SK-N-SH (cell line): ENCODE results near the gene TRIM15. TPM values are rescaled to one million over a fixed set of nuclear protein-coding genes. Genes with fewer than 3 reads are reported as not detected.

Source experiments
- CTCF ChIA-PET: fragments of 300-600, 350-600 bp; formaldehyde crosslinking; extraction: SDS; loops from one replicate; lab custom pipeline; 2021; lab: Yijun Ruan, JAX
- POLR2A ChIA-PET: fragments of 350-600 bp; sonication (Branson Sonifier 250); formaldehyde crosslinking; extraction: SDS; loops from one replicate; lab custom pipeline; 2020; ENCODE audit warnings: antibody characterized with exemption, inconsistent platforms; lab: Yijun Ruan, JAX
- DNase-seq: peaks from one replicate; pipeline ENCODE4 v3.0.0; 2012
- H2AFZ ChIP-seq: fragments of 200-600 bp; sonication (generic); 2 replicates; pipeline ENCODE4 v1.8.1; 2016; ENCODE audit warnings: antibody characterized with exemption, mild to moderate bottlenecking, low read depth
- H3F3A ChIP-seq: fragments of 200-600 bp; sonication (generic); replicated peaks from 2 replicates; pipeline ENCODE3; 2016; ENCODE audit warnings: antibody characterized with exemption, mild to moderate bottlenecking; ENCODE audit not compliant: insufficient read depth
- H3K27ac ChIP-seq, 2 experiments: fragments of 200-500 bp in 1 of 2; fragments of 200-600 bp in 1 of 2; sonication (Bioruptor generic) in 1 of 2; sonication (generic), shearing (Covaris generic) in 1 of 2; 2 replicates each; pipeline versions ENCODE4 v1.5.1 to v1.6.1; 2014 to 2016; ENCODE audit warnings: low read depth in 2 of 2, inconsistent platforms in 1 of 2, low read length in 1 of 2, mild to moderate bottlenecking in 1 of 2, mixed read lengths in 1 of 2
- H3K27me3 ChIP-seq: fragments of 200-600 bp; sonication (generic), shearing (Covaris generic); 2 replicates; pipeline ENCODE4 v1.6.1; 2016; ENCODE audit warnings: mixed run types; ENCODE audit not compliant: insufficient read depth
- H3K36me3 ChIP-seq, 2 experiments: fragments of 200-500 bp in 1 of 2; fragments of 200-600 bp in 1 of 2; sonication (Bioruptor generic) in 1 of 2; sonication (generic) in 1 of 2; replicated peaks in 1 of 2; 2 replicates each; pipeline versions ENCODE3 to v1.5.1; 2014 to 2016; ENCODE audit warnings: low read length in 1 of 2, mild to moderate bottlenecking in 1 of 2; ENCODE audit not compliant: insufficient read depth in 2 of 2, control insufficient read depth in 1 of 2
- H3K4me1 ChIP-seq, 2 experiments: fragments of 200-500 bp in 1 of 2; fragments of 200-600 bp in 1 of 2; sonication (Bioruptor generic) in 1 of 2; sonication (generic), shearing (Covaris generic) in 1 of 2; 2 replicates each; pipeline versions ENCODE4 v1.5.1 to v1.6.1; 2014 to 2016; ENCODE audit warnings: low read depth in 1 of 2, low read length in 1 of 2, mixed run types in 1 of 2; ENCODE audit not compliant: insufficient read depth in 2 of 2, control insufficient read depth in 1 of 2
- H3K4me2 ChIP-seq: fragments of 200-600 bp; sonication (generic), shearing (Covaris generic); 2 replicates; pipeline ENCODE4 v1.6.1; 2017; ENCODE audit warnings: mixed run types
- H3K4me3 ChIP-seq, 2 experiments: fragments of 200-500 bp in 1 of 2; fragments of 200-600 bp in 1 of 2; sonication (Bioruptor generic) in 1 of 2; sonication (generic), shearing (Covaris generic) in 1 of 2; 2 replicates each; pipeline versions ENCODE4 v1.5.1 to v1.8.1; 2014 to 2016; ENCODE audit warnings: low read depth in 2 of 2, inconsistent platforms in 1 of 2, low read length in 1 of 2, mild to moderate bottlenecking in 1 of 2, mixed read lengths in 1 of 2, moderate library complexity in 1 of 2
- H3K79me2 ChIP-seq: fragments of 200-600 bp; sonication (generic); 2 replicates; pipeline ENCODE4 v1.8.1; 2017; ENCODE audit warnings: mild to moderate bottlenecking; ENCODE audit not compliant: insufficient read depth
- H3K9ac ChIP-seq: fragments of 200-600 bp; sonication (generic); 2 replicates; pipeline ENCODE4 v1.6.1; 2017; ENCODE audit warnings: mixed run types
- H3K9me2 ChIP-seq: fragments of 200-600 bp; sonication (generic); 2 replicates; pipeline ENCODE4 v1.6.1; 2017; ENCODE audit warnings: mixed run types
- H3K9me3 ChIP-seq: fragments of 200-600 bp; sonication (generic); 2 replicates; pipeline ENCODE4 v1.6.1; 2017; ENCODE audit warnings: mixed run types, mild to moderate bottlenecking, moderate library complexity
- H4K20me1 ChIP-seq: fragments of 200-600 bp; sonication (generic); 2 replicates; pipeline ENCODE4 v1.6.1; 2017; ENCODE audit warnings: mild to moderate bottlenecking, mixed run types; ENCODE audit not compliant: insufficient read depth
- CTCF ChIP-seq: fragments of 200-600 bp; sonication (generic); IDR thresholded peaks from 2 replicates; pipeline ENCODE4 v1.6.1; 2017; ENCODE audit warnings: antibody characterized with exemption, mild to moderate bottlenecking, moderate library complexity
- EP300 ChIP-seq, 2 experiments: IDR thresholded peaks; 2 replicates each; pipeline versions ENCODE4 v1.4.0 to v1.6.1; 2012; ENCODE audit warnings: borderline replicate concordance in 1 of 2, low read depth in 1 of 2, low read length in 1 of 2
- FOSL2 ChIP-seq: IDR thresholded peaks from 2 replicates; pipeline ENCODE4 v1.4.0; 2012; ENCODE audit warnings: low read depth, mild to moderate bottlenecking, moderate library complexity, borderline replicate concordance
- FOXM1 ChIP-seq: IDR thresholded peaks from 2 replicates; pipeline ENCODE4 v1.4.0; 2012; ENCODE audit warnings: low read depth, mild to moderate bottlenecking
- MAX ChIP-seq: IDR thresholded peaks from 2 replicates; pipeline ENCODE4 v1.4.0; 2012; ENCODE audit warnings: low read depth
- NFIC ChIP-seq: IDR thresholded peaks from 2 replicates; pipeline ENCODE4 v1.4.0; 2012; ENCODE audit warnings: borderline replicate concordance
- NRF1 ChIP-seq: IDR thresholded peaks from 2 replicates; pipeline ENCODE4 v1.6.1; 2012; ENCODE audit warnings: low read depth, mild to moderate bottlenecking, low read length
- RXRA ChIP-seq: IDR thresholded peaks from 2 replicates; pipeline ENCODE4 v1.4.0; 2012; ENCODE audit warnings: low read depth, mild to moderate bottlenecking, borderline replicate concordance
- SMC3 ChIP-seq: IDR thresholded peaks from 2 replicates; pipeline ENCODE4 v1.6.1; 2012; ENCODE audit warnings: low read depth, low read length, improper control_type of control experiment
- TAF1 ChIP-seq: IDR thresholded peaks from 2 replicates; pipeline ENCODE4 v1.6.1; 2012; ENCODE audit warnings: low read depth, mild to moderate bottlenecking, low read length, moderate library complexity, borderline replicate concordance
- USF1 ChIP-seq: IDR thresholded peaks from 2 replicates; pipeline ENCODE4 v1.4.0; 2012; ENCODE audit warnings: low read depth, borderline replicate concordance
- WGBS: methylation state at CpG from one replicate; pipeline ENCODE4 v1.1.6; 2017; ENCODE audit warnings: low lambda C conversion rate; 5-methylcytosine and 5-hydroxymethylcytosine counted together
- polyA plus RNA-seq, 3 experiments: library from polyadenylated mRNA; depleted of rRNA; stranded (reverse); fragments of >200 nt; gene quantifications; 2 replicates each; pipeline ENCODE4 v1.2.3, GENCODE V29; 2012
- TF ChIP-seq, protein P1 (sequence below): IDR thresholded peaks from 2 replicates; pipeline ENCODE4 v1.6.1; 2012; ENCODE audit warnings: mild to moderate bottlenecking, low read depth, low read length, moderate library complexity

The TRIM15 gene
- polyA plus RNA-seq, 1 of the 3 experiments (the other 2 are of a cell fraction), result not detected

DNA sequence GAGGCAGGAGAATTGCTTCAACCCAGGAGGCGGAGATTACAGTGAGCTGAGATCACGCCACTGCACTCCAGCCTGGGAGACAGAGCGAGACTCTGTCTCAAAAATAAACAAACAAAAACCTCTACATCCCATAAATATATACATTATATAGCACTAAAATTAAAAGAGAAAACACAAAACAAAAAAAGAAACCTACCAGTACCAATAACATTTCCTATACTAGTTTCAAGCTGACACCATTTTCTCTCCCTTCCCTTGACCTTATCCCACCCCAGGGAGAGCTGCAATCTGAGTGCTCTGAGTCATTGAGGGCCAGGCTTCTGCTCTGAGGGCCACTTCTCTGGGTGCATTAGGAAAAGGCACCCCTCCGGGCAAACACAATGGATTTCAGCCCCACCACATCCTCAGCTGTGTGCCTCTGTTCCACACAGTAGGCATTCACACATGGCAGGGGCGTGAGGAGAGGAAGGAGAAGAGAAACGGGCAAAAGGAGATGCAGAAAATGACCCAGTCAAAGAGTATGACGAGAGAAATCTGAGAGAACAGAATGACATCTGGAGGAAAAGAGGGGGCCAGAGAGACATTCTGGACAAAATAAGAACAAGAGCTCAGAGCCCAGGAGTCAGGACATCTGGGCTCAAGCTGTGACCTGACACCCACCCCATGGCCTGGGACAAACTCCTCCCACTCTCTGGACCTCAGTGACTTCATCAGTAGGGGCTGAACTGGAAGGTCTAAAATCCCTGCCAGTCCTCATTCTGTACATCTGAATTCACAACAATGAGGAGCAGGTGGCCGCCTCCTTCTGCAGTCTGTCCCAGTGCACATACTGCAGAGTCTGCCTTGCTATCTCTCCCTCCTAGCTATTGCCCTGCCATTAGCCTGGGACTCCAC, 31.7 kb downstream of the TRIM15 start:
- H3K9me3 ChIP-seq, result no peaks in the 10 kb centered on the region
- H3K4me1 ChIP-seq, result no peaks in the 10 kb centered on the region; a peak in 1 of 4 replicates
- TF ChIP-seq NFIC (no peak), FOSL2 (no peak), MAX (no peak), TAF1 (no peak), RXRA (no peak), SMC3 (no peak), NRF1 (no peak)
- no peaks in the 10 kb centered on the region for H3K27me3 ChIP-seq
- ChIA-PET CTCF (interaction anchor here (0.9 kb wide), 1 partner anchor 63 kb away, joined by 5 read pairs; no protein-coding TSS in a partner anchor), POLR2A (interaction anchor here (1.3 kb wide), 1 partner anchor 13 kb away, joined by 3 read pairs; no protein-coding TSS in a partner anchor)
- H3K27ac ChIP-seq, result no peak overlapping the region
- no peak overlapping the region for H3K4me3 ChIP-seq
- H4K20me1 ChIP-seq, result no peaks in the 10 kb centered on the region
- H3F3A ChIP-seq, result no peaks in the 10 kb centered on the region
- 92% methylated on average over 8 of the region's 8 CpGs for WGBS
- DNase-seq, result no peak
- H3K9ac ChIP-seq, result no peak overlapping the region
- peaks cover 27 to 53% of the 10 kb centered on the region in 2 experiments for H3K36me3 ChIP-seq
- H3K4me2 ChIP-seq, result no peak overlapping the region
- 0 out of 2 replicates have a peak, but pooled peaks cover 2% of the 10 kb centered on the region for H3K79me2 ChIP-seq
- H3K9me2 ChIP-seq, result no peaks in the 10 kb centered on the region
- no peak overlapping the region for H2AFZ ChIP-seq

GRCh38 chr6:30195951-30196350, 32.6 kb downstream of the TRIM15 start:
- 73% methylated on average over 1 of the region's 1 CpG for WGBS

More at GRCh38 chr6:30195951-30196350, 32.6 kb downstream of the TRIM15 start:
- no peak for TF ChIP-seq FOXM1
- TF ChIP-seq NRF1, result no peak
- no peak for TF ChIP-seq CTCF
- TF ChIP-seq, protein P1, sequence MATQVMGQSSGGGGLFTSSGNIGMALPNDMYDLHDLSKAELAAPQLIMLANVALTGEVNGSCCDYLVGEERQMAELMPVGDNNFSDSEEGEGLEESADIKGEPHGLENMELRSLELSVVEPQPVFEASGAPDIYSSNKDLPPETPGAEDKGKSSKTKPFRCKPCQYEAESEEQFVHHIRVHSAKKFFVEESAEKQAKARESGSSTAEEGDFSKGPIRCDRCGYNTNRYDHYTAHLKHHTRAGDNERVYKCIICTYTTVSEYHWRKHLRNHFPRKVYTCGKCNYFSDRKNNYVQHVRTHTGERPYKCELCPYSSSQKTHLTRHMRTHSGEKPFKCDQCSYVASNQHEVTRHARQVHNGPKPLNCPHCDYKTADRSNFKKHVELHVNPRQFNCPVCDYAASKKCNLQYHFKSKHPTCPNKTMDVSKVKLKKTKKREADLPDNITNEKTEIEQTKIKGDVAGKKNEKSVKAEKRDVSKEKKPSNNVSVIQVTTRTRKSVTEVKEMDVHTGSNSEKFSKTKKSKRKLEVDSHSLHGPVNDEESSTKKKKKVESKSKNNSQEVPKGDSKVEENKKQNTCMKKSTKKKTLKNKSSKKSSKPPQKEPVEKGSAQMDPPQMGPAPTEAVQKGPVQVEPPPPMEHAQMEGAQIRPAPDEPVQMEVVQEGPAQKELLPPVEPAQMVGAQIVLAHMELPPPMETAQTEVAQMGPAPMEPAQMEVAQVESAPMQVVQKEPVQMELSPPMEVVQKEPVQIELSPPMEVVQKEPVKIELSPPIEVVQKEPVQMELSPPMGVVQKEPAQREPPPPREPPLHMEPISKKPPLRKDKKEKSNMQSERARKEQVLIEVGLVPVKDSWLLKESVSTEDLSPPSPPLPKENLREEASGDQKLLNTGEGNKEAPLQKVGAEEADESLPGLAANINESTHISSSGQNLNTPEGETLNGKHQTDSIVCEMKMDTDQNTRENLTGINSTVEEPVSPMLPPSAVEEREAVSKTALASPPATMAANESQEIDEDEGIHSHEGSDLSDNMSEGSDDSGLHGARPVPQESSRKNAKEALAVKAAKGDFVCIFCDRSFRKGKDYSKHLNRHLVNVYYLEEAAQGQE, result no peak
- no peak for TF ChIP-seq USF1
- TF ChIP-seq EP300 (IDR thresholded peaks at IDR 0.05; ENCODE audit: borderline replicate concordance in 1 of 2, low read depth in 1 of 2, low read length in 1 of 2), result no peak
- POLR2A ChIA-PET, result interaction anchor here (1.3 kb wide), 1 partner anchor 12 kb away, joined by 3 read pairs; no protein-coding TSS in a partner anchor
- CTCF ChIA-PET, result interaction anchor here (1.4 kb wide), 1 partner anchor 15 kb away, joined by 3 read pairs; no protein-coding TSS in a partner anchor
- no peaks in the 10 kb centered on the region for H3F3A ChIP-seq
- no peak overlapping the region for H3K9ac ChIP-seq
- peaks cover 7% of the 10 kb centered on the region; the same call in 1 of the 2 replicates for H3K79me2 ChIP-seq
- H3K27ac ChIP-seq, result no peak overlapping the region
- H3K4me2 ChIP-seq, result no peak overlapping the region
- no peak overlapping the region for H2AFZ ChIP-seq
- no peaks in the 10 kb centered on the region for H4K20me1 ChIP-seq
- no peak overlapping the region for H3K4me3 ChIP-seq
- DNase-seq, result no peak
- no peaks in the 10 kb centered on the region for H3K9me3 ChIP-seq
- no peaks in the 10 kb centered on the region; a peak in 1 of 4 replicates for H3K4me1 ChIP-seq
- no peaks in the 10 kb centered on the region for H3K9me2 ChIP-seq
- H3K27me3 ChIP-seq, result no peaks in the 10 kb centered on the region
- peaks cover 34 to 52% of the 10 kb centered on the region in 2 experiments for H3K36me3 ChIP-seq
